HL-60 (cell line): ENCODE measurements around the gene CACNA1I.

Source experiments
- DNase-seq, 2 experiments: peaks; one replicate each; pipeline ENCODE4 v3.0.0-alpha.2; 2010 to 2020; ENCODE audit warnings: low read depth in 1 of 2, low spot score in 1 of 2
- H3K27ac ChIP-seq: fragments of 250-450 bp; sonication (Bioruptor Pico); replicated peaks from 2 replicates; pipeline ENCODE4 v1.5.1; 2020; ENCODE audit warnings: mild to moderate bottlenecking, moderate library complexity
- H3K27me3 ChIP-seq: fragments of 250-450 bp; sonication (Bioruptor Pico); 2 replicates; pipeline ENCODE4 v1.5.1; 2021; ENCODE audit warnings: mild to moderate bottlenecking, moderate library complexity; ENCODE audit not compliant: insufficient read depth, poor library complexity, severe bottlenecking
- H3K4me3 ChIP-seq: replicated peaks from 2 replicates; pipeline ENCODE4 v1.5.1; 2011; ENCODE audit warnings: mild to moderate bottlenecking, control low read depth, low read length; ENCODE audit not compliant: insufficient read depth
- CTCF ChIP-seq: IDR thresholded peaks from one replicate; pipeline ENCODE4 v1.5.1; 2011; ENCODE audit warnings: low read length, control low read depth, inconsistent platforms; ENCODE audit not compliant: insufficient read depth
- GABPA ChIP-seq: IDR thresholded peaks from 2 replicates; pipeline ENCODE4 v1.6.1; 2012; ENCODE audit warnings: low read depth
- POLR2AphosphoS5 ChIP-seq: IDR thresholded peaks from 2 replicates; pipeline ENCODE4 v1.6.1; 2012; ENCODE audit warnings: low read depth
- REST ChIP-seq: IDR thresholded peaks from 2 replicates; pipeline ENCODE4 v1.6.1; 2012; ENCODE audit warnings: low read depth; ENCODE audit not compliant: insufficient replicate concordance
- SPI1 ChIP-seq: IDR thresholded peaks from 2 replicates; pipeline ENCODE4 v1.6.1; 2012; ENCODE audit warnings: low read depth, mild to moderate bottlenecking, borderline replicate concordance

Gene CACNA1I

GRCh38 chr22:39703928-39704639 lies 133.5 kb downstream of the CACNA1I start:
- DNase-seq: no peak
- H3K27ac ChIP-seq: no peak overlapping the region
- no peak for TF ChIP-seq CTCF
- no peak for TF ChIP-seq POLR2AphosphoS5
- TF ChIP-seq REST: no peak
- H3K27me3 ChIP-seq: peaks cover under 1% of the 10 kb centered on the region
- no peak overlapping the region for H3K4me3 ChIP-seq

- H3K27me3 ChIP-seq: peaks cover 5% of the 10 kb centered on the region
Observed at GRCh38 chr22:39705386-39705785, 134.8 kb downstream of the CACNA1I start.

More at GRCh38 chr22:39705386-39705785, 134.8 kb downstream of the CACNA1I start:
- no peak for DNase-seq
- Histone ChIP-seq H3K4me3 (no peak overlapping the region), H3K27ac (no peak overlapping the region)
- no peak for TF ChIP-seq GABPA
- TF ChIP-seq POLR2AphosphoS5: no peak
- TF ChIP-seq CTCF: no peak
- TF ChIP-seq REST: no peak
- TF ChIP-seq SPI1: no peak
